Measurements from ENCODE around the gene PON1. TPM values are rescaled to one million over a fixed set of nuclear protein-coding genes. Genes with fewer than 3 reads are reported as not detected.

Gene PON1
- total and polyA plus RNA-seq, 2 of the 8 experiments (the other 6 are each of a cell fraction or from before 2014, with no cell fraction given) = not detected

DNA sequence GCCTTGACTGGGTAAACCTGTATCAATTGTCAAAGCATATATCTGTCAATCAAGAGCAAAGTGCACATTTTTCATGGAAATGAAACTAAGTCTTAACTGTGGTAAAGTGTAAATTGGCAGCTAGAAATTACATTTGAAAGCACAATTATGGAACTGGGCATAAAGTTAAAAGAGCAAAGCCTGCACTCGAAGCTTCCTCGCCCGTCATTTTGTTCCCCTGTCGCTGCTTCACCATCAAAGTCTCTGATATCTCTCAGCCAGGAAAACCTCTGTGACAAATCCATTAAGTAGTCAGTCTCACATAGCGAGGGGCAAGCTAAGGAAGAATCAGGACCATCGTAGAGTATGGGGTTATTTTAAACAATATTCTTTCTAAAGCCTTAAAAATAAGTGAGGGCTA lies 27.9 kb downstream of the PON1 start:
- H3K79me1 ChIP-seq (ENCODE audit: low read depth, low read length) = no peaks in the 10 kb centered on the region
- no peak for DNase-seq (ENCODE audit: low read depth in 1 of 2, low spot score in 2 of 2)
- no peak overlapping the region for H2BK15ac ChIP-seq (ENCODE audit: low read length)
- no peak overlapping the region for H3K4me3 ChIP-seq (ENCODE audit: extremely low read depth in 1 of 4, insufficient read depth in 2 of 4, low read depth in 3 of 4, low read length in 4 of 4)
- no peak overlapping the region for H4K5ac ChIP-seq (ENCODE audit: insufficient read length, low read depth, low read length)
- no peak overlapping the region for H3K23ac ChIP-seq (ENCODE audit: insufficient read length)
- H4K20me1 ChIP-seq (replicated peaks in 1 of 2; ENCODE audit: control insufficient read depth in 1 of 2, insufficient read depth in 2 of 2, low read length in 2 of 2) = no peaks in the 10 kb centered on the region
- no peak overlapping the region for H4K8ac ChIP-seq (ENCODE audit: extremely low read depth, insufficient read depth, low read length)
- WGBS, 2 experiments (ENCODE audit: extremely low coverage in 1 of 2, insufficient coverage in 1 of 2, insufficient read length in 1 of 2, insufficient replicate concordance in 2 of 2, low coverage in 1 of 2, low lambda C conversion rate in 2 of 2, missing lambda C conversion rate in 1 of 2) = 92% methylated on average over 6 of the region's 6 CpGs; no CpG with 5 or more reads in 1 of the 2 experiments
- ChIA-PET CTCF (ENCODE audit: partially characterized antibody) (interaction anchor here (1.0 to 1.5 kb wide), 3 partner anchors 13 to 1008 kb away, joined by 3 to 4 read pairs (median 3); no protein-coding TSS in a partner anchor), POLR2A (ENCODE audit: partially characterized antibody) (no interaction called here)
- H3K27ac ChIP-seq (ENCODE audit: low read depth, low read length) = no peak overlapping the region
- H3K36me3 ChIP-seq (ENCODE audit: control insufficient read depth in 2 of 4, insufficient read depth in 4 of 4, low read length in 3 of 4) = peaks cover 0 to 2% (median 0%) of the 10 kb centered on the region in 4 experiments; a peak in 1 of 8 replicates
- H3K4me2 ChIP-seq (ENCODE audit: insufficient read depth in 1 of 2, low read depth in 2 of 2, low read length in 2 of 2) = no peak overlapping the region
- no peak overlapping the region for H2BK12ac ChIP-seq (ENCODE audit: low read depth, low read length)
- H3K79me2 ChIP-seq (ENCODE audit: control insufficient read depth in 1 of 2, insufficient read depth in 2 of 2, low read length in 2 of 2) = no peaks in the 10 kb centered on the region
- no peak overlapping the region for H2BK120ac ChIP-seq (replicated peaks; ENCODE audit: low read depth, low read length)
- no peak overlapping the region for H3K14ac ChIP-seq (ENCODE audit: insufficient read length)
- H2AK5ac ChIP-seq (ENCODE audit: low read depth, low read length) = no peak overlapping the region
- no peak overlapping the region for H3K56ac ChIP-seq (replicated peaks; ENCODE audit: insufficient read length, low read depth, low read length)
- no peak overlapping the region for H3K4ac ChIP-seq (replicated peaks; ENCODE audit: insufficient read length, low read depth, low read length)
- H4K91ac ChIP-seq (replicated peaks; ENCODE audit: insufficient read length, low read length) = no peak overlapping the region
- H3K9me3 ChIP-seq (ENCODE audit: insufficient read depth in 2 of 2, low read depth in 1 of 2, low read length in 1 of 2) = no peaks in the 10 kb centered on the region
- H3K23me2 ChIP-seq (ENCODE audit: low read depth, low read length) = no peaks in the 10 kb centered on the region
- FAIRE-seq = no peak
- H3K18ac ChIP-seq (ENCODE audit: extremely low read depth, low read length) = no peak overlapping the region
- H2BK20ac ChIP-seq (ENCODE audit: low read length) = no peak overlapping the region
- H3K4me1 ChIP-seq (replicated peaks in 1 of 4; ENCODE audit: control insufficient read depth in 3 of 4, insufficient read depth in 4 of 4, low read length in 3 of 4) = no peaks in the 10 kb centered on the region
- no peak overlapping the region for H2BK5ac ChIP-seq (ENCODE audit: low read depth, low read length)
- H3K27me3 ChIP-seq (replicated peaks in 1 of 4; ENCODE audit: control insufficient read depth in 3 of 4, extremely low read depth in 1 of 4, insufficient read depth in 3 of 4, low read length in 3 of 4) = no peaks in the 10 kb centered on the region
- no peak overlapping the region for H3K9ac ChIP-seq (replicated peaks in 1 of 4; ENCODE audit: extremely low read depth in 1 of 4, low read depth in 3 of 4, low read length in 3 of 4)
- no peak overlapping the region for H2AFZ ChIP-seq (ENCODE audit: low read length)
- TF ChIP-seq JUND (IDR thresholded peaks at IDR 0.05; ENCODE audit: low read length) = no peak
- no peak for TF ChIP-seq CBX5 (IDR thresholded peaks at IDR 0.05; ENCODE audit: low read depth, low read length)
- no peak for TF ChIP-seq CEBPB (IDR thresholded peaks at IDR 0.05; ENCODE audit: low read depth, low read length)
- TF ChIP-seq SIN3A (conservative IDR thresholded peaks at IDR 0.05 in 1 of 2, IDR thresholded peaks at IDR 0.05 in 1 of 2; ENCODE audit: low read depth in 1 of 2, low read length in 2 of 2) = no peak
- no peak for TF ChIP-seq NANOG (IDR thresholded peaks at IDR 0.05; ENCODE audit: insufficient read depth, low read depth, low read length, poor library complexity, severe bottlenecking)
- TF ChIP-seq CHD2 (IDR thresholded peaks at IDR 0.05; ENCODE audit: low read length) = no peak
- TF ChIP-seq YY1 (IDR thresholded peaks at IDR 0.05; ENCODE audit: low read depth, low read length) = no peak
- no peak for TF ChIP-seq SP2 (IDR thresholded peaks at IDR 0.05; ENCODE audit: low read length)
- TF ChIP-seq SP1 (IDR thresholded peaks at IDR 0.05; ENCODE audit: low read depth, low read length) = no peak
- no peak for TF ChIP-seq TAF7 (optimal IDR thresholded peaks at IDR 0.05; ENCODE audit: borderline replicate concordance, low read depth, low read length)
- TF ChIP-seq RAD21 (IDR thresholded peaks at IDR 0.05 in 1 of 2, conservative IDR thresholded peaks at IDR 0.05 in 1 of 2; ENCODE audit: low read depth in 2 of 2, low read length in 2 of 2) = no peak
- TF ChIP-seq, protein P1, sequence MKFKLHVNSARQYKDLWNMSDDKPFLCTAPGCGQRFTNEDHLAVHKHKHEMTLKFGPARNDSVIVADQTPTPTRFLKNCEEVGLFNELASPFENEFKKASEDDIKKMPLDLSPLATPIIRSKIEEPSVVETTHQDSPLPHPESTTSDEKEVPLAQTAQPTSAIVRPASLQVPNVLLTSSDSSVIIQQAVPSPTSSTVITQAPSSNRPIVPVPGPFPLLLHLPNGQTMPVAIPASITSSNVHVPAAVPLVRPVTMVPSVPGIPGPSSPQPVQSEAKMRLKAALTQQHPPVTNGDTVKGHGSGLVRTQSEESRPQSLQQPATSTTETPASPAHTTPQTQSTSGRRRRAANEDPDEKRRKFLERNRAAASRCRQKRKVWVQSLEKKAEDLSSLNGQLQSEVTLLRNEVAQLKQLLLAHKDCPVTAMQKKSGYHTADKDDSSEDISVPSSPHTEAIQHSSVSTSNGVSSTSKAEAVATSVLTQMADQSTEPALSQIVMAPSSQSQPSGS (IDR thresholded peaks at IDR 0.05; ENCODE audit: low read length) = no peak
- TF ChIP-seq BCL11A (IDR thresholded peaks at IDR 0.05; ENCODE audit: low read depth in 2 of 2, low read length in 2 of 2) = no peak

Data from H1 (cell line).